ENCODE measurements around the gene PPM1L.

The PPM1L gene

GRCh38 chr3:160992712-160993111 lies 236.7 kb downstream of the PPM1L start:
- H2AFZ ChIP-seq (ENCODE audit: low read length) = no peak overlapping the region
- no peaks in the 10 kb centered on the region for H3K9me3 ChIP-seq (replicated peaks; ENCODE audit: insufficient read depth, low read length)
- TF ChIP-seq EZH2 (optimal IDR thresholded peaks at IDR 0.05; ENCODE audit: low read depth, low read length) (no peak), EZH2phosphoT487 (IDR thresholded peaks at IDR 0.05; ENCODE audit: low read length) (no peak), CTCF (IDR thresholded peaks at IDR 0.05; ENCODE audit: low read length) (no peak)
- H3K4me1 ChIP-seq (ENCODE audit: low read length) = no peaks in the 10 kb centered on the region
- H3K4me2 ChIP-seq (ENCODE audit: low read depth, low read length) = no peak overlapping the region
- H3F3A ChIP-seq (ENCODE audit: insufficient read depth, low read length) = no peaks in the 10 kb centered on the region
- DNase-seq = no peak
- no peak overlapping the region for H3K4me3 ChIP-seq (ENCODE audit: low read length)
- H4K20me1 ChIP-seq (ENCODE audit: insufficient read depth, low read length) = no peaks in the 10 kb centered on the region
- H3K36me3 ChIP-seq (replicated peaks; ENCODE audit: insufficient read depth, low read length) = no peaks in the 10 kb centered on the region
- H3K27ac ChIP-seq (ENCODE audit: low read length) = no peak overlapping the region
- no peaks in the 10 kb centered on the region for H3K79me2 ChIP-seq (ENCODE audit: low read length)
- no peak overlapping the region for H3K9ac ChIP-seq (ENCODE audit: low read length)
- no peaks in the 10 kb centered on the region for H3K9me2 ChIP-seq (replicated peaks; ENCODE audit: insufficient read depth, low read length)
- no peaks in the 10 kb centered on the region for H3K27me3 ChIP-seq (replicated peaks; ENCODE audit: insufficient read depth, low read length)

- no peaks in the 10 kb centered on the region for H3K9me3 ChIP-seq (replicated peaks; ENCODE audit: insufficient read depth, low read length)
- H3K27me3 ChIP-seq (replicated peaks; ENCODE audit: insufficient read depth, low read length) = no peaks in the 10 kb centered on the region
- H3K79me2 ChIP-seq (ENCODE audit: low read length) = no peaks in the 10 kb centered on the region
- H3K4me2 ChIP-seq (ENCODE audit: low read depth, low read length) = no peak overlapping the region
- no peaks in the 10 kb centered on the region for H4K20me1 ChIP-seq (ENCODE audit: insufficient read depth, low read length)
- no peak overlapping the region for H3K27ac ChIP-seq (ENCODE audit: low read length)
- H3K36me3 ChIP-seq (replicated peaks; ENCODE audit: insufficient read depth, low read length) = no peaks in the 10 kb centered on the region
- DNase-seq = no peak
- no peaks in the 10 kb centered on the region for H3K9me2 ChIP-seq (replicated peaks; ENCODE audit: insufficient read depth, low read length)
- H3K9ac ChIP-seq (ENCODE audit: low read length) = no peak overlapping the region
- TF ChIP-seq EZH2phosphoT487 (IDR thresholded peaks at IDR 0.05; ENCODE audit: low read length) (no peak), CTCF (IDR thresholded peaks at IDR 0.05; ENCODE audit: low read length) (no peak), EZH2 (optimal IDR thresholded peaks at IDR 0.05; ENCODE audit: low read depth, low read length) (no peak)
- no peaks in the 10 kb centered on the region for H3F3A ChIP-seq (ENCODE audit: insufficient read depth, low read length)
- H3K4me1 ChIP-seq (ENCODE audit: low read length) = no peaks in the 10 kb centered on the region
- H3K4me3 ChIP-seq (ENCODE audit: low read length) = no peak overlapping the region
- no peak overlapping the region for H2AFZ ChIP-seq (ENCODE audit: low read length)
These were observed 240.8 kb downstream of the PPM1L start for GRCh38 chr3:160996811-160997210.

GRCh38 chr3:160998581-160998980 lies 242.6 kb downstream of the PPM1L start:
- no peaks in the 10 kb centered on the region for H3K9me2 ChIP-seq (replicated peaks; ENCODE audit: insufficient read depth, low read length)
- no peak overlapping the region for H3K27ac ChIP-seq (ENCODE audit: low read length)
- no peaks in the 10 kb centered on the region for H3K36me3 ChIP-seq (replicated peaks; ENCODE audit: insufficient read depth, low read length)
- H3K9ac ChIP-seq (ENCODE audit: low read length) = no peak overlapping the region
- no peak for DNase-seq
- H4K20me1 ChIP-seq (ENCODE audit: insufficient read depth, low read length) = no peaks in the 10 kb centered on the region
- TF ChIP-seq CTCF (IDR thresholded peaks at IDR 0.05; ENCODE audit: low read length) (no peak), EZH2 (optimal IDR thresholded peaks at IDR 0.05; ENCODE audit: low read depth, low read length) (no peak), EZH2phosphoT487 (IDR thresholded peaks at IDR 0.05; ENCODE audit: low read length) (no peak)
- no peaks in the 10 kb centered on the region for H3K27me3 ChIP-seq (replicated peaks; ENCODE audit: insufficient read depth, low read length)
- no peaks in the 10 kb centered on the region for H3K79me2 ChIP-seq (ENCODE audit: low read length)
- no peaks in the 10 kb centered on the region for H3K4me1 ChIP-seq (ENCODE audit: low read length)
- no peaks in the 10 kb centered on the region for H3K9me3 ChIP-seq (replicated peaks; ENCODE audit: insufficient read depth, low read length)
- no peaks in the 10 kb centered on the region for H3F3A ChIP-seq (ENCODE audit: insufficient read depth, low read length)
- H2AFZ ChIP-seq (ENCODE audit: low read length) = no peak overlapping the region
- no peak overlapping the region for H3K4me3 ChIP-seq (ENCODE audit: low read length)
- no peak overlapping the region for H3K4me2 ChIP-seq (ENCODE audit: low read depth, low read length)
